22Rv1 (cell line): ENCODE results near the gene CAMTA1.

Source experiments
- ZFX ChIP-seq: fragments of 450-650 bp; IDR thresholded peaks from 2 replicates; pipeline ENCODE4 v1.6.1; 2017; ENCODE audit warnings: antibody characterized with exemption, borderline replicate concordance
- TF ChIP-seq, protein P1 (sequence below): fragments of 450-650 bp; IDR thresholded peaks from 2 replicates; pipeline ENCODE4 v1.5.1; 2017; ENCODE audit warnings: mild to moderate bottlenecking

DNA sequence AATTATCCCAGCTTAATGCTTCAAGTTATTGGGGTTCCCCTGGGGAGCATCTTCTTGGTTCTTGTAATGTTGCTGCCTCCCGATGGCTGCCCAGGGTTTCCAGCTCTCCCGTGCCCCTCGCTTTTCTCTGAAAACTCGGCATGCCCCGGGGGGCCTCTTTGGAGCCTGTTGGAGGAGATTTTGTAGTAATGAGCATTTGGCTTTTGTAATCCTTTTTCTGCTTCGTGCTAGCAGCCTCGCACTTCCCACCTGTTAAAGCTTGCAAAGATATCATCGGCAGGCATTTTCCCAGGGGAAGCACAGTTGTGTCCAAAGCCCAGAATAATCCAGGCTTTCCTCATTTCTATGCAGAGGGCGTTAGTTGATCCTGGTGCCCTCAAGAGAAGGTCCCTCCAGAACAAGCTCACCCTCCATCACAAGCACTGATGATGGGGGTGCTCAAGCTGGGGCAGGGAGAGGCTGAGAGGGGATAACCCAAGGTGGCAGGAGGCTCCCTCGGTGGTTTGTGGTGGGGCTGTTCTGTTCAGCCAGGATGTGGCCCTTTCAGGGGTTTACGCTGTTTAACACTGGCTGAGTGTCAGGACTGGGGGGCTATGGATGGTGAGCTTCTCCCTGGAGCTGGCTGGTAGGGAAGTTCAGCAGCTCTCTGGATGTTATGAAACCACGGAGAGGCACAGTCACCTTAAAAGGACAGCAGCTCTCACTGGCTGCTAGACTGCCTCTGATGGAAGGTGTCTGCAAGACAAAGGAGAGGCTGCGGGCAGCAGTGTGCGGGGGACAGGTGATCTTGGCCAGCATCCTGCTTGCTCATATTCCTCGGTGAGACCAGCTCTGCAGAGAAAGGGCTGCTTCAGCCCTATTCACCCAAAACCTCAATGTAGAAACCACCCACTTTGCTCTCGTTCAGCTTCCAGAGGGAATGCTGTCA lies 508.7 kb downstream of the CAMTA1 start:
- TF ChIP-seq, protein P1, sequence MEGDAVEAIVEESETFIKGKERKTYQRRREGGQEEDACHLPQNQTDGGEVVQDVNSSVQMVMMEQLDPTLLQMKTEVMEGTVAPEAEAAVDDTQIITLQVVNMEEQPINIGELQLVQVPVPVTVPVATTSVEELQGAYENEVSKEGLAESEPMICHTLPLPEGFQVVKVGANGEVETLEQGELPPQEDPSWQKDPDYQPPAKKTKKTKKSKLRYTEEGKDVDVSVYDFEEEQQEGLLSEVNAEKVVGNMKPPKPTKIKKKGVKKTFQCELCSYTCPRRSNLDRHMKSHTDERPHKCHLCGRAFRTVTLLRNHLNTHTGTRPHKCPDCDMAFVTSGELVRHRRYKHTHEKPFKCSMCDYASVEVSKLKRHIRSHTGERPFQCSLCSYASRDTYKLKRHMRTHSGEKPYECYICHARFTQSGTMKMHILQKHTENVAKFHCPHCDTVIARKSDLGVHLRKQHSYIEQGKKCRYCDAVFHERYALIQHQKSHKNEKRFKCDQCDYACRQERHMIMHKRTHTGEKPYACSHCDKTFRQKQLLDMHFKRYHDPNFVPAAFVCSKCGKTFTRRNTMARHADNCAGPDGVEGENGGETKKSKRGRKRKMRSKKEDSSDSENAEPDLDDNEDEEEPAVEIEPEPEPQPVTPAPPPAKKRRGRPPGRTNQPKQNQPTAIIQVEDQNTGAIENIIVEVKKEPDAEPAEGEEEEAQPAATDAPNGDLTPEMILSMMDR: no peak
- no peak for TF ChIP-seq ZFX
